Muscle of leg (tissue), 11 donors: ENCODE results near the gene PDZK1IP1. TPM values are rescaled to one million over a fixed set of nuclear protein-coding genes. Genes with fewer than 3 reads are reported as not detected.
"Not testable (repeated sequence)": the region's sequence is repeated elsewhere in the genome, so short reads cannot be mapped to it uniquely, and the experiment has no call there.

Experiments used
- DNase-seq: peaks from one replicate; pipeline ENCODE4 v3.0.0; 2013
- H3K27ac ChIP-seq: one replicate; pipeline ENCODE4 v1.5.1; 2013; ENCODE audit warnings: mild to moderate bottlenecking, low read length, control low read depth
- H3K27me3 ChIP-seq: one replicate; pipeline ENCODE4 v1.6.1; 2013; ENCODE audit warnings: low read length; ENCODE audit not compliant: control insufficient read depth, insufficient read depth
- H3K36me3 ChIP-seq: one replicate; pipeline ENCODE4 v1.6.1; 2013; ENCODE audit warnings: low read length; ENCODE audit not compliant: control insufficient read depth, insufficient read depth
- H3K4me1 ChIP-seq: one replicate; pipeline ENCODE4 v1.6.1; 2013; ENCODE audit warnings: low read length; ENCODE audit not compliant: control insufficient read depth, insufficient read depth
- H3K4me3 ChIP-seq: one replicate; pipeline ENCODE4 v1.5.1; 2013; ENCODE audit warnings: low read length, control low read depth
- H3K9me3 ChIP-seq: replicated peaks from 2 replicates; pipeline ENCODE4 v1.6.1; 2013; ENCODE audit warnings: low read depth, low read length; ENCODE audit not compliant: control insufficient read depth
- WGBS: methylation state at CpG from one replicate; pipeline ENCODE4 v1.1.5; 2013; ENCODE audit warnings: missing lambda C conversion rate; ENCODE audit not compliant: insufficient coverage; 5-methylcytosine and 5-hydroxymethylcytosine counted together
- polyA plus RNA-seq, 8 donors: library from polyadenylated mRNA; unstranded; fragments of 120-200 nt; gene quantifications; one replicate each; pipeline versions ENCODE4 v1.2.1 to v1.2.3, GENCODE V29; 2013; ENCODE audit warnings: inconsistent platforms in 1 of 8, low replicate concordance in 1 of 8; ENCODE audit not compliant: insufficient read length in 8 of 8, insufficient read depth in 1 of 8
- total RNA-seq: library from RNA; stranded (reverse); fragments of 120-200 nt; gene quantifications from one replicate; pipeline ENCODE4 v1.2.4, GENCODE V29; 2013

The PDZK1IP1 gene
- total and polyA plus RNA-seq, 9 donors: 0.09 to 0.41 (median 0.20) TPM; not detected in 2

DNA sequence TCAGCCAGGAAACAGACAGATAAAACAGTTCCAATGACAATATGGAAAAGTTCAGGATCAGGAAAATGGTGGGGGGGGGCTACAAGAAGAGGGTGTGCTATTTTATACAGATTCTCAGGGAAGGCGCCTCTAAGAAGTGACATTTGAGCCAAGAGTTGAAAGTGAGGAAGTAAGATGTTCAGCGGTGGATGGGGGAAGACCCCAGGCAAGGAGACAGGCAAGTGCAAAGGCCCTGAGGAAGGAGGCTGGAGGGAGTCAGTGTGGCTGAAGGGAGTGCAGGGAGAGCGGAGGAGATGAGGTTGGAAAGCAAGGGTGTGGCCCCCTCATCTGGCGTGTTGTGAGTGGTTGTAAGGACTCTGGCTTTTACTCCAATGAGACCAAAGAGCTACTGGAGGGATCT lies 8.4 kb upstream of the PDZK1IP1 start:
- Histone ChIP-seq H3K4me3 (no peak overlapping the region), H3K27me3 (peaks cover 6% of the 10 kb centered on the region), H3K4me1 (peaks cover 14% of the 10 kb centered on the region), H3K27ac (no peak overlapping the region), H3K9me3 (peaks cover 4% of the 10 kb centered on the region), H3K36me3 (no peaks in the 10 kb centered on the region)
- no peak for DNase-seq
- WGBS: 80% methylated on average over 4 of the region's 4 CpGs

GRCh38 chr1:47196622-47197021 lies 6.8 kb upstream of the PDZK1IP1 start:
- 48% methylated on average over 2 of the region's 3 CpGs for WGBS

GRCh38 chr1:47195981-47196380 lies 6.1 kb upstream of the PDZK1IP1 start:
- H3K9me3 ChIP-seq, H3K4me3 ChIP-seq, DNase-seq, H3K36me3 ChIP-seq, H3K27me3 ChIP-seq, H3K27ac ChIP-seq: not testable (repeated sequence)
- H3K4me1 ChIP-seq: peaks cover 32% of the 10 kb centered on the region
- WGBS: 100% methylated on average over 2 of the region's 9 CpGs

More at GRCh38 chr1:47196622-47197021, 6.8 kb upstream of the PDZK1IP1 start:
- H3K4me1 ChIP-seq: peaks cover 30% of the 10 kb centered on the region
- peaks cover 6% of the 10 kb centered on the region for H3K27me3 ChIP-seq
- H3K27ac ChIP-seq: no peak overlapping the region
- no peak overlapping the region for H3K4me3 ChIP-seq
- no peaks in the 10 kb centered on the region for H3K36me3 ChIP-seq
- DNase-seq: no peak
- no peaks in the 10 kb centered on the region for H3K9me3 ChIP-seq

DNA sequence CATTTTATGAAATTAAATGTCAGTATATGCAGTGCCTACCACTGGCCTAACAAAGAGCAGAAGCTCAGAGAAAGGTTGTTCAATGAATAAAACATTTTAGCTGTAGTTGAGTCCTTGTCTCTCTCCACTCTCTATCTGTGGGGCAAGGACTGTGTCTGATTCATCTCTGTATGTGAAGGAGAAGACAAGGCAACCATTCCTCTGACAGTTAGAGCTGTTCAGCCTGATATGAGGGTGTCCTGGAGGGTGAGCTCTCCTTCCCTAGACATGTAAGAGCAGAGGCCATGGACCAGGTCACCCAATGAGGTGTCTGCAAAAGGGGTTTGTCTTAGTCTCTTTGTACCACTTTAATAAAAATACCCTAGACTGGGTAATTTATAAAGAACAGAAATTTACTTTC lies 4.5 kb upstream of the PDZK1IP1 start:
- Histone ChIP-seq H3K4me1 (peaks cover 38% of the 10 kb centered on the region), H3K27ac (no peak overlapping the region), H3K36me3 (no peaks in the 10 kb centered on the region), H3K4me3 (no peak overlapping the region), H3K9me3 (no peaks in the 10 kb centered on the region), H3K27me3 (peaks cover 6% of the 10 kb centered on the region)
- no peak for DNase-seq

DNA sequence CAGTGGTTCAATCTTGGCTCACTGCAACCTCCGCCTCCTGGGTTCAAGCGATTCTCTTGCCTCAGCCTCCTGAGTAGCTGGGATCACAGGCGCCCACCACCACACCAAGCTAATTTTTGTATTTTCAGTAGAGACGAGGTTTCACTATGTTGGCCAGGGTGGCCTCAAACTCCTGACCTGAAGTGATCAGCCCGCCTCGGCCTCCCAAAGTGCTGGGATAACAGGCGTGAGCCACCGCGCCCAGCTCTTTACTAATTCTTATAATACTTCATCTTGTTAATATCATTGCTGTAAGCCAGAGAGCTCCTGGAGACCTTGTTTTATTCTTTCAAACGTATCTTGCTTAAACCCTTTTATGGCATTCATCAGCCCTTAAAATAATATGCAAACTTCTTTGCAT lies 3.7 kb upstream of the PDZK1IP1 start:
- H3K27me3 ChIP-seq, DNase-seq, H3K4me3 ChIP-seq, H3K27ac ChIP-seq, H3K9me3 ChIP-seq, H3K36me3 ChIP-seq: not testable (repeated sequence)
- WGBS: 91% methylated on average over 9 of the region's 10 CpGs
- H3K4me1 ChIP-seq: peaks cover 38% of the 10 kb centered on the region

DNA sequence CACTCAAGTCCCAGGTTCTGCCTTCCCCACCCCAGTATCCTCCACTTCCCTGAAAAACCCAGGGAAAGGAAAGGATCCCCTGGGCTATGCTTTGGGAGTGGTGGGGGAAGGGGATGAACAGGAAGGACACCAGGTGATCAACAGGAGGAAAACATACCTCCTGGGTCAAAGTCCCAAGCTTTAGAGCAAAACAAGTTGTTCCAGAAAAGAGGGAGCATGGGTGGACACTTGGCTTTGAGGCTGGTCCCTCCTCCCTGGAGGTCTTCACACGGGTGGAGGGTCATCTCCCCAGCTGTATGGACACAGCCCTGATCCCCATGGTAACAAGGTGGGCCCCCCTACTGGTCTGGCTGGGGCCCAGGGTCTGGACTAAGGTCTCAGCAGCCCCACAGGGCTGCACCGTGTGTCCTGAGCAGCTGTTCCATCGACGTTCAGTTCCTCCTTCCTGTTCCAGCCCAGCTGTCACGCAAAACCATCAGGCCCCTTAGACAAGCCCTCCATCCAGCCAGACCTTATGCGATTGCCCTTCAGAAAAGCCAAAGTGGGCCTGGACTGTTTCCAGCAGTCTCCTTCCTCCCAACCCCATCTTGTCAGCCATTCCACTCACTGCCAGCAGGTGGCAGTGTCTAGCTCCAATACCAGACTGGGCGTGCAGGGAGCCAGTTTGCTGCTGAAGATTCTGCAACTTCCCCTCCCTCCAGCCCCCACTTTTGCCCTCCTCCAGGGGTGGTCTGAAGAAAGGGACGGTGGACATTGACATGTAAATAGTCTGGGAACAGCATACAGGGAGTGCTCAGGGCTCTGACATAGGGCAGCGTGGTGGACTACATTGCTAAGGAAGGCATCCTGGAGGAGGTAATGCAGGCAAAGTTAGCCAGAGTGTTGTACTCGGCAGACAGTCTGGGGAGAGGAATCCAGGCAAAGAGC lies 2.9 kb upstream of the PDZK1IP1 start:
- WGBS: 5% methylated on average over 7 of the region's 10 CpGs
- Histone ChIP-seq H3K27ac (no peak overlapping the region), H3K4me3 (no peak overlapping the region), H3K27me3 (no peaks in the 10 kb centered on the region), H3K9me3 (no peaks in the 10 kb centered on the region), H3K4me1 (peaks cover 38% of the 10 kb centered on the region), H3K36me3 (no peaks in the 10 kb centered on the region)
- peak; percentile 88 for DNase-seq

GRCh38 chr1:47191940-47192457 lies 2.2 kb upstream of the PDZK1IP1 start:
- Histone ChIP-seq H3K4me3 (no peak overlapping the region), H3K36me3 (no peaks in the 10 kb centered on the region), H3K9me3 (no peaks in the 10 kb centered on the region), H3K4me1 (peaks cover 38% of the 10 kb centered on the region), H3K27ac (no peak overlapping the region), H3K27me3 (no peaks in the 10 kb centered on the region)
- DNase-seq: no peak
- 30% methylated on average over 3 of the region's 4 CpGs for WGBS

GRCh38 chr1:47190857-47191256 lies 1.0 kb upstream of the PDZK1IP1 start:
- H3K36me3 ChIP-seq: no peaks in the 10 kb centered on the region
- no peaks in the 10 kb centered on the region for H3K9me3 ChIP-seq
- peaks cover 38% of the 10 kb centered on the region for H3K4me1 ChIP-seq
- no peak overlapping the region for H3K4me3 ChIP-seq
- no peak for DNase-seq
- H3K27me3 ChIP-seq: no peaks in the 10 kb centered on the region
- 91% methylated on average over 5 of the region's 6 CpGs for WGBS
- no peak overlapping the region for H3K27ac ChIP-seq

GRCh38 chr1:47190509-47190855 lies 646 bp upstream of the PDZK1IP1 start:
- DNase-seq: no peak
- no peaks in the 10 kb centered on the region for H3K27me3 ChIP-seq
- no peak overlapping the region for H3K27ac ChIP-seq
- WGBS: 52% methylated on average over 4 of the region's 5 CpGs
- no peaks in the 10 kb centered on the region for H3K9me3 ChIP-seq
- no peak overlapping the region for H3K4me3 ChIP-seq
- peaks cover 38% of the 10 kb centered on the region for H3K4me1 ChIP-seq
- no peaks in the 10 kb centered on the region for H3K36me3 ChIP-seq

- no peaks in the 10 kb centered on the region for H3K36me3 ChIP-seq
- no peaks in the 10 kb centered on the region for H3K9me3 ChIP-seq
- peaks cover 38% of the 10 kb centered on the region for H3K4me1 ChIP-seq
- WGBS: 84% methylated on average over 6 of the region's 7 CpGs
- H3K4me3 ChIP-seq: no peak overlapping the region
- no peak overlapping the region for H3K27ac ChIP-seq
- H3K27me3 ChIP-seq: peaks cover 4% of the 10 kb centered on the region
- DNase-seq: no peak
Measured at GRCh38 chr1:47188791-47189785, 748 bp downstream of the PDZK1IP1 start.
